Osteoblast (primary cell): Measurements from ENCODE around the gene CHMP2B. TPM values are rescaled to one million over a fixed set of nuclear protein-coding genes. Genes with fewer than 3 reads are reported as not detected.

ENCODE experiments used
- DNase-seq: peaks from one replicate; pipeline ENCODE4 v3.0.0; 2011; ENCODE audit warnings: low spot score, mixed read lengths; ENCODE audit not compliant: insufficient read length; ENCODE audit errors: missing footprints
- H2AFZ ChIP-seq: 2 replicates; pipeline ENCODE4 v1.6.0; 2011; ENCODE audit warnings: mild to moderate bottlenecking, low read length
- H3K27ac ChIP-seq: 2 replicates; pipeline ENCODE4 v1.5.1; 2011; ENCODE audit warnings: mild to moderate bottlenecking, low read depth, low read length, moderate library complexity
- H3K27me3 ChIP-seq: 2 replicates; pipeline ENCODE4 v1.6.0; 2012; ENCODE audit warnings: mild to moderate bottlenecking, control low read depth, inconsistent platforms, low read length, moderate library complexity; ENCODE audit not compliant: insufficient read depth
- H3K36me3 ChIP-seq: 2 replicates; pipeline ENCODE4 v1.5.1; 2011; ENCODE audit warnings: mild to moderate bottlenecking, low read length, control low read depth, moderate library complexity; ENCODE audit not compliant: insufficient read depth
- H3K4me1 ChIP-seq: 2 replicates; pipeline ENCODE4 v1.5.1; 2011; ENCODE audit warnings: mild to moderate bottlenecking, low read length, control low read depth, moderate library complexity; ENCODE audit not compliant: insufficient read depth
- H3K4me2 ChIP-seq: 2 replicates; pipeline ENCODE4 v1.6.0; 2011; ENCODE audit warnings: mild to moderate bottlenecking, low read length; ENCODE audit not compliant: insufficient read depth
- H3K4me3 ChIP-seq: fragments of 200-600 bp; sonication (generic); 3 replicates; pipeline ENCODE4 v1.5.1; 2012; ENCODE audit warnings: mild to moderate bottlenecking, low read length, inconsistent platforms; ENCODE audit not compliant: insufficient read depth
- H3K79me2 ChIP-seq: 2 replicates; pipeline ENCODE4 v1.6.0; 2012; ENCODE audit warnings: mild to moderate bottlenecking, low read length, control low read depth, inconsistent platforms; ENCODE audit not compliant: insufficient read depth
- H3K9me3 ChIP-seq: 2 replicates; pipeline ENCODE4 v1.5.1; 2011; ENCODE audit warnings: low read depth, low read length, control low read depth
- H4K20me1 ChIP-seq: 2 replicates; pipeline ENCODE4 v1.6.0; 2012; ENCODE audit warnings: mild to moderate bottlenecking, low read length, control low read depth; ENCODE audit not compliant: insufficient read depth
- total RNA-seq: library from RNA; depleted of rRNA; stranded (reverse); fragments of >200 nt; gene quantifications from 2 replicates; pipeline ENCODE4 v1.2.3, GENCODE V29; 2012
- TF ChIP-seq, protein P1 (sequence below): IDR thresholded peaks from 2 replicates; pipeline ENCODE4 v1.5.1; 2011; ENCODE audit warnings: mild to moderate bottlenecking, low read depth, low read length, moderate library complexity; ENCODE audit errors: extremely low read depth

The CHMP2B gene
- total RNA-seq, 1 donor: 55.4 TPM

DNA sequence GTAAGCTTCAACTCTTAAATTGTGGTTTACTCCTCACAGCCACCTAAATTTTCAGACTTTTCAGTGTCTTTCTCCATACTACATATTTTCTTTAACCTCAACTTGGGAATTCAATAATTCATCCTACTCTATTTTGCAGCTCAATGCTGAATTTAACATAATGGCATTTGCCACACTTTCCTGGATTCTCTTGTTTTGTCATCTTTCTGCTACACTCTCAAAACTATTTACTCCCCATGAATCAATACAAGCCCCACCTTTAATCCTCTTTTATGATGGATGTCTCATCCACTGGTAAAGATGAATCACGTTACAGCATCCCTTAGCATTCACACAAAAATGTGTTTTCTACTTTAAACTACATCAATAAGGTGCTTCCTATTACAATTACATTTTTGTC lies 19.6 kb upstream of the CHMP2B start:
- Histone ChIP-seq H3K4me3 (no peak overlapping the region), H3K79me2 (no peaks in the 10 kb centered on the region), H3K9me3 (no peaks in the 10 kb centered on the region), H4K20me1 (no peaks in the 10 kb centered on the region), H3K27me3 (no peaks in the 10 kb centered on the region), H3K36me3 (no peaks in the 10 kb centered on the region), H3K4me2 (no peak overlapping the region), H2AFZ (no peak overlapping the region), H3K27ac (no peak overlapping the region), H3K4me1 (peaks cover 18% of the 10 kb centered on the region)
- no peak for DNase-seq
- TF ChIP-seq, protein P1, sequence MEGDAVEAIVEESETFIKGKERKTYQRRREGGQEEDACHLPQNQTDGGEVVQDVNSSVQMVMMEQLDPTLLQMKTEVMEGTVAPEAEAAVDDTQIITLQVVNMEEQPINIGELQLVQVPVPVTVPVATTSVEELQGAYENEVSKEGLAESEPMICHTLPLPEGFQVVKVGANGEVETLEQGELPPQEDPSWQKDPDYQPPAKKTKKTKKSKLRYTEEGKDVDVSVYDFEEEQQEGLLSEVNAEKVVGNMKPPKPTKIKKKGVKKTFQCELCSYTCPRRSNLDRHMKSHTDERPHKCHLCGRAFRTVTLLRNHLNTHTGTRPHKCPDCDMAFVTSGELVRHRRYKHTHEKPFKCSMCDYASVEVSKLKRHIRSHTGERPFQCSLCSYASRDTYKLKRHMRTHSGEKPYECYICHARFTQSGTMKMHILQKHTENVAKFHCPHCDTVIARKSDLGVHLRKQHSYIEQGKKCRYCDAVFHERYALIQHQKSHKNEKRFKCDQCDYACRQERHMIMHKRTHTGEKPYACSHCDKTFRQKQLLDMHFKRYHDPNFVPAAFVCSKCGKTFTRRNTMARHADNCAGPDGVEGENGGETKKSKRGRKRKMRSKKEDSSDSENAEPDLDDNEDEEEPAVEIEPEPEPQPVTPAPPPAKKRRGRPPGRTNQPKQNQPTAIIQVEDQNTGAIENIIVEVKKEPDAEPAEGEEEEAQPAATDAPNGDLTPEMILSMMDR: no peak

DNA sequence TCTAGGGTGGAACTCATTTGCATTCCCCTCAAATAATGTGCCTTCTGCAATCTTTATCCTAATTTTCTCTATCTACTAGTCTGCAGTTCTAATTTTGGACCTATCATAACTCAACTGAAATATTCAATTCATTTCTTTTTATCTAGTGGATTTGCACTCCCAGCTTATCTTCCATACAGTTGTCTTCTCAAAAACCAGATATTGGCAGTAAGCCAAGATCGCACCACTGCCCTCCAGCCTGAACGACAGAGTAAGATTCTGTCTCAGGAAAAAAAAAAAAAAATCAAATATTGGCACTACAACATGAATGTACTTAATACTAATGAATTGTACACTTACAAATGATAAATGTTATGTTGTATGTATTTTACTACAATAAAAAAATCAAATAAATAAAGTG lies 18.0 kb upstream of the CHMP2B start:
- H3K79me2 ChIP-seq: no peaks in the 10 kb centered on the region
- H3K4me2 ChIP-seq: no peak overlapping the region
- peaks cover 18% of the 10 kb centered on the region for H3K4me1 ChIP-seq
- no peak overlapping the region for H2AFZ ChIP-seq
- H3K36me3 ChIP-seq: no peaks in the 10 kb centered on the region
- no peaks in the 10 kb centered on the region for H3K27me3 ChIP-seq
- H4K20me1 ChIP-seq: no peaks in the 10 kb centered on the region
- TF ChIP-seq, protein P1: no peak
- H3K4me3 ChIP-seq: no peak overlapping the region
- no peaks in the 10 kb centered on the region for H3K9me3 ChIP-seq
- no peak for DNase-seq
- H3K27ac ChIP-seq: no peak overlapping the region

DNA sequence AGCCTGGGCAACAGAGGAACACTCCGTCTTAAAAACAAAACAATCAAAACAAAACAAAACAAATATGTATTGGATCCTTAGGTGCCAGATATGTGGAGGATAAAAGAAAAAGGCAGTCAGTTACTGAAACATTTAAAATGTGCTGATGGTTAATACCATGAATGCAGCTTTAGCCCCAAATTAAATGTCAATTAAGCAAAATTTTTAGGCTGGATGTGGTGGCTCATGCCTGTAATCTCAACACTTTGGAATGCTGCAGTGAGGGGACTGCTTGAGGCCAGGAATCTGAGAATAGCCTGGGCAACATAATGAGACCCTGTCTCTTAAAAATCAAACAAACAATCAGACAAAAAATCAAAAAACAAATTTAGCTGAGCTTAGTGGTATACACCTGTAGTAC lies 8.5 kb upstream of the CHMP2B start:
- no peaks in the 10 kb centered on the region for H3K4me1 ChIP-seq
- DNase-seq: no peak
- no peaks in the 10 kb centered on the region for H3K36me3 ChIP-seq
- no peaks in the 10 kb centered on the region for H3K9me3 ChIP-seq
- H3K4me3 ChIP-seq: no peak overlapping the region
- no peak overlapping the region for H2AFZ ChIP-seq
- no peak overlapping the region for H3K27ac ChIP-seq
- TF ChIP-seq, protein P1: no peak
- H3K27me3 ChIP-seq: peaks cover 14% of the 10 kb centered on the region
- H3K4me2 ChIP-seq: no peak overlapping the region
- H4K20me1 ChIP-seq: no peaks in the 10 kb centered on the region
- no peaks in the 10 kb centered on the region for H3K79me2 ChIP-seq

DNA sequence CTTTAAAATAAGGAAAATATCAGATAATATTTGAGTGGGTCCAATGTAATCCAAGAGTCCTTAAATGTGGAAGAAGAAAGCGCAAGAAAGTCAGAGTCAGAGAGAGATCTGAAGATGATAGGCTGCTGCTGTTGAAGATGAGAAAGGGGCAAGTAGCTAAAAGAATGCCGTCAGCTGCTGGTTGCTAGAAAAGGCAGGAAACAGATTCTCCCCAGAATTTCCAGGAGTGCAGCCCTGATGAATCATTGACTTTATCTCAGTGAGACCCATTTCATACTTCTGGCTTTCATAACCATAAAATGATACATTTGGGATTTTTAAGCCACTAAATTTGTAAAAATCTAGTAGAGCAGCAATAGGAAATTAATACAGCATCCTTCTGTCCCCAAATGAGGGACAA lies 7.5 kb upstream of the CHMP2B start:
- no peaks in the 10 kb centered on the region for H3K9me3 ChIP-seq
- DNase-seq: peak; percentile 69
- H3K79me2 ChIP-seq: no peaks in the 10 kb centered on the region
- H3K36me3 ChIP-seq: no peaks in the 10 kb centered on the region
- no peak overlapping the region for H3K4me2 ChIP-seq
- H3K27me3 ChIP-seq: peaks cover 14% of the 10 kb centered on the region
- TF ChIP-seq, protein P1: no peak
- no peak overlapping the region for H2AFZ ChIP-seq
- H4K20me1 ChIP-seq: no peaks in the 10 kb centered on the region
- H3K4me1 ChIP-seq: no peaks in the 10 kb centered on the region
- no peak overlapping the region for H3K4me3 ChIP-seq
- H3K27ac ChIP-seq: no peak overlapping the region
